ENCODE results near the gene TPSD1.

TPSD1 gene

DNA sequence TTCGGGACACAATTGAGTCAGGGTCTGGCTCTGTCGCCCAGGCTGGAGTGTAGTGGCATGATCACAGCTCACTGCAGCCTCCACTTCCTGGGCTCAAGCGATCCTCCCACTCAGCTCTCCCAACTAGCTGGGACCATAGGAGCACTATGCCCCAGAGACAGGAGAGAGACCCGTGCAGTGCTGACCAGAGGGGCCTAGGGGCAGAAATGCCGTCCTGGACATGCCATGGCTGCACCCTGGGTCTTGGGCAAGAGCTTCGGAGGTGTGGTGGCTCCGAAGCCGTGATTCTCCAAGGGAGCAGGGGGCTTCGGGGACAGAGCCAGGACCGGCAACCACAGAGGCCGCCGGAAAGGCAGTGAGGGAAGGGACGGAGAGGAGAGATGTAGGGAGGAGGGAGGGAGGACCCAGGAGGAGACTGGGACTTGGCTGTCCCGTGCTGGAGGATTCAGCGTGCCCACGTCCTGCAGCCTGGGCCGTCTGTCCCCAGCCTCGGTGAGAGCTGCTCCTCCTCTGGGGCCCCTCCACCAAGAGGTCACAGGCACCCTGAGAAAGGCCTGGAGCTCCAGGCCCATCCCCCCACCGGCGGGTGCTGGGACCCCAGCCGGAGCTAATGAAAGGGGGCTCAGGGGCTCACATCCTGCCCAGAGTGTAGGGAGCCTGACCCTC lies 21.9 kb downstream of the TPSD1 start:
- no peak overlapping the region for H3K4me3 ChIP-seq (ENCODE audit: low read length)
- DNase-seq (ENCODE audit: low read depth): no peak
- TF ChIP-seq, protein P1, sequence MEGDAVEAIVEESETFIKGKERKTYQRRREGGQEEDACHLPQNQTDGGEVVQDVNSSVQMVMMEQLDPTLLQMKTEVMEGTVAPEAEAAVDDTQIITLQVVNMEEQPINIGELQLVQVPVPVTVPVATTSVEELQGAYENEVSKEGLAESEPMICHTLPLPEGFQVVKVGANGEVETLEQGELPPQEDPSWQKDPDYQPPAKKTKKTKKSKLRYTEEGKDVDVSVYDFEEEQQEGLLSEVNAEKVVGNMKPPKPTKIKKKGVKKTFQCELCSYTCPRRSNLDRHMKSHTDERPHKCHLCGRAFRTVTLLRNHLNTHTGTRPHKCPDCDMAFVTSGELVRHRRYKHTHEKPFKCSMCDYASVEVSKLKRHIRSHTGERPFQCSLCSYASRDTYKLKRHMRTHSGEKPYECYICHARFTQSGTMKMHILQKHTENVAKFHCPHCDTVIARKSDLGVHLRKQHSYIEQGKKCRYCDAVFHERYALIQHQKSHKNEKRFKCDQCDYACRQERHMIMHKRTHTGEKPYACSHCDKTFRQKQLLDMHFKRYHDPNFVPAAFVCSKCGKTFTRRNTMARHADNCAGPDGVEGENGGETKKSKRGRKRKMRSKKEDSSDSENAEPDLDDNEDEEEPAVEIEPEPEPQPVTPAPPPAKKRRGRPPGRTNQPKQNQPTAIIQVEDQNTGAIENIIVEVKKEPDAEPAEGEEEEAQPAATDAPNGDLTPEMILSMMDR (IDR thresholded peaks at IDR 0.05; ENCODE audit: insufficient read depth, low read depth, low read length, missing control alignments): no peak

DNA sequence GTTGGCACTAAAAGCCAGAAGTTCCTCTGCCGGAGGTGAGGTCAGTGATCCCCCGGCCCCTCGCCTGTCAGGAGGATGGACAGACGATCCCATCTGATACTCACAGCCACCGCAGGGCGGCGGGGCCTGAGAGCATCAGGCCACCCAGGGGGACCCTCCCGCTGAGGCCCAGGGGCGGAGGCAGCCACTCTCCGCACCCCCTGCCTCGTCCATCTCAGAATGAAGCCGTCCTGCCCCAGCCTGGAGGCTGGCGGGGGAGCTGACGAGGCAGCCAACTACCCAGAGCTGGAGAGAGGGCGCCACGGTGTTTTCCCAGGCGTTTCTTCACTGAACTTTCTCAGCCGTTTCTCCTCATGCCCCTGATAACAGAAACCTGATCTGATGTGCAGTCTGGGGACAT lies 22.6 kb downstream of the TPSD1 start:
- H3K4me3 ChIP-seq (ENCODE audit: low read length): no peak overlapping the region
- DNase-seq (ENCODE audit: low read depth): no peak
- TF ChIP-seq, protein P1 (IDR thresholded peaks at IDR 0.05; ENCODE audit: insufficient read depth, low read depth, low read length, missing control alignments): no peak

DNA sequence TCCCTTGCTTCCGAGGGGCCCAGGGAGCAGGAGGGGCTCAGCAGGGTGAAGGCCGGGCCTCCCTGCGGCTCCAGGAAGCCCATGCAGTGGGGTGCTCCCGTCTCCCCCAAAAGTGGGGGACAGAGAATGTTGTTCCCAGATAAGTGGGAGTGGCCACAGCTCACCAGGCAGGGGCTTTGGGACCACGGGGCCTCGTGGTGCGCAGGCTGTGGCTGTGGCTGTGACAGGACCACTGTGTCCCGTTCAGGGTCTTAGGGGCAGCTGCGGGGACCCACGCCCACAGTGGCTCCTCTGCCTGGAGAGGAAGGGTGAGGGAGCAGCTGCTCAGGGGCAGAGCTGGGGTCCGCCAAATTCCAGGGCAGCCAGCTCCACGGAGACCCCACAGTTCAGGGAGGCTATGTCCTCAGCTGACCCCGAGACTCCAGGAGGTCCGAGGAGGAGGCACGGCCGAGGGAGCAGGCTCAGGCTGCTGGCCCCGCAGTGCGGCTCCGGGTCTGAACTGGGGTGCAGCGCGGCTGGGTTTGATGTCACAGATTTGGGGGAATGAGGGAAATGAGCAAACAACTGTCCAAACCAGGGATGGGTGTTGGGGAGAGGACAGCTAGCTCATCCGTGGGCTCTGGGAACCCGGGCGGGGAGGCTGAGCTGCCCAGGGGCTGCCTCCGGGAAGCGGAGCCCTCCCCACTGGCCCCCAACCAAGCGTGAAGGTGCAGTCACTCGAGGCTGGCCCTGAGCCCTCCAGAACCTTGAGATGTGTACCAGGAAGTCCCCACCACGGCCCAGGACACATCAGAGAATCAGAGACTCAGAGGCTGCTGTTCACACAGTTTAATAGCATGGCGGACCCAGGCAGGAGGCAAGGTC lies 23.4 kb downstream of the TPSD1 start:
- DNase-seq (ENCODE audit: low read depth): no peak
- no peak overlapping the region for H3K4me3 ChIP-seq (ENCODE audit: low read length)
- TF ChIP-seq, protein P1 (IDR thresholded peaks at IDR 0.05; ENCODE audit: insufficient read depth, low read depth, low read length, missing control alignments): no peak

DNA sequence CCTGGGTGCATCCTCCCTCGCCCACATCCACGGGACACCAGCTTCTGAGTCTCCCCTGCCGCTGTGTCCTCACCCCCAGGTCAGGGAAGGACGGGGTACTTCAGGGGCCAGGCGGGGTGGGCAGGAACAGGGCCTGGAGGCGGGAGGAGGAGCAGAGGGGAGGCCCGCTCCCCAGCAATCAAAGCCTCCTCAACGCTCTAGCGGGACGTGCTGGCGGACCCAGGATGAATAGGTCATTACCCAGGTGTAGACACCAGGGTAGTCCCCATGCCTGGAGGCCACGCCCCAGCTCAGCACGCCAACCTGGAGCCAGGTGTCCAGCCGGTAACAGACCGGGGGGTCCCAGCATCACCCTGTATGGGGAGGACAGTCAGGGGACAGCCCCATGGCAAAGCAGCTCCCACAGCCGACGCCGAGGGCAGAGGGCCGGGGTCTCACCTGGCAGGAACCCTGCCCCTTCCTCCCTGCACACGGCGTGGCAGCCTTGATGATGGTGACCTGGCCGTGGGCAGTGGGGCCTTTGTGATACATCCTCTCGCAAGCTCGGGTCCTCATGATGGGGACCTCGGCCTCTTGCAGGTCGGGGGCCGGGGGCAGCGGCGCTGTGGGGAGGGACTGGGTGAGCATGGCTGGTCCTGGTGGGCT lies 24.2 kb downstream of the TPSD1 start:
- no peak for DNase-seq (ENCODE audit: low read depth)
- no peak overlapping the region for H3K4me3 ChIP-seq (ENCODE audit: low read length)
- TF ChIP-seq, protein P1 (IDR thresholded peaks at IDR 0.05; ENCODE audit: insufficient read depth, low read depth, low read length, missing control alignments): no peak

DNA sequence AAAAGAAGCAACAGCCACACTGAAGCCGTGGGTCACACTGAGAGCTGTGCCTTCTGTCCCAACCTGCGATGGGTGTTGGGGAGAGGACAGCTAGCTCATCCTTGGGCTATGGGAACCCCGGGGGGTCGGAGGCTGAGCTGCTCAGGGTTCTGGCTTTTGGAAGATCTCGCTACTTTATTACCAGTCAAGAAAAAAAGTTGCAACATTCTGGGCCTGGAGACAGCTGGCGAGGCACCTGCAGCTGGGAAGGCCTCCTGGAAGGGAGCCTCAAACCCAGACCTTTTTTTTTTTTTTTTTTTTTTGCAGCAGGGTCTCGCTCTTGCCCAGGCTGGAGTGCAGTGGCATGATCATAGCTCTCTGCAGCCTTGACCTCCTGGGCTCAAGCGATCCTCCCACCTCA lies 24.9 kb downstream of the TPSD1 start:
- DNase-seq (ENCODE audit: low read depth): no peak
- no peak overlapping the region for H3K4me3 ChIP-seq (ENCODE audit: low read length)
- TF ChIP-seq, protein P1 (IDR thresholded peaks at IDR 0.05; ENCODE audit: insufficient read depth, low read depth, low read length, missing control alignments): no peak

DNA sequence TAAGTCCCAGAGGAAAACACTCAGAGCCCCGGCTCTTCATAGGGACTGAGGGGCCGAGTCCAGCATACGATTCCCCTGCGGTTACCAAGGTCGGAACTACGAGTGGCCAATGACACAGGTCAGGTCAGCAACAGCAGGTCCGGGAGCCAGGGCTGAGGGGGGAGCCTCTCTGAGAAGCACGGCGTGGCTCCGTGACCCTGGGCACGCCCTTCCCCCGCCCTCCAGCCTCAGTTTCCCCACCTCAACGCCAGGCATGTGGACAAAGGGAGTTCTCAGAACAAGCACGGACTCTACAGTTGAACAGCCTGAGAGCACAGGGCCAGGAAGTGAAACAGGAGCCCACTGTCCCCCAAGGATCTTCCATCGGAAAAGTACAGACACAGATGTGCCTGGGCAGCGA lies 25.6 kb downstream of the TPSD1 start:
- TF ChIP-seq, protein P1 (IDR thresholded peaks at IDR 0.05; ENCODE audit: insufficient read depth, low read depth, low read length, missing control alignments): no peak
- H3K4me3 ChIP-seq (ENCODE audit: low read length): no peak overlapping the region
- no peak for DNase-seq (ENCODE audit: low read depth)

Measured in epithelial cell of esophagus (primary cell).